ENCODE results near the gene SLC7A4. TPM values are rescaled to one million over a fixed set of nuclear protein-coding genes. Genes with fewer than 3 reads are reported as not detected.
A peak's percentile ranks its signal among the peaks of the same experiment; 100 is the strongest.

SLC7A4 gene
- total and polyA plus RNA-seq, 10 of the 15 experiments (the other 5 are each of a cell fraction or from before 2014, with no cell fraction given), result 0.06 to 0.25 (median 0.14) TPM; not detected in 6

GRCh38 chr22:21013657-21014201 is 18.6 kb downstream of the SLC7A4 start:
- Histone ChIP-seq H3K4me1 (ENCODE audit: control insufficient read depth, insufficient read depth, low read length) (peaks cover 7% of the 10 kb centered on the region), H3K4me2 (ENCODE audit: control insufficient read depth, insufficient read depth) (peak overlapping the region; percentile 76; the same call in 1 of the 2 replicates), H4K20me1 (ENCODE audit: control insufficient read depth, insufficient read depth) (no peaks in the 10 kb centered on the region), H3K9me3 (replicated peaks; ENCODE audit: control insufficient read depth, insufficient read depth, low read length) (no peaks in the 10 kb centered on the region), H3K27me3 (replicated peaks in 1 of 2; ENCODE audit: control insufficient read depth in 2 of 2, insufficient read depth in 2 of 2, low read length in 1 of 2) (no peaks in the 10 kb centered on the region; a peak in 2 of 4 replicates), H3K36me3 (ENCODE audit: control insufficient read depth in 2 of 2, insufficient read depth in 2 of 2, low read length in 1 of 2) (no peaks in the 10 kb centered on the region), H3K4me3 (peak overlapping the region; percentile 45), H3K27ac (ENCODE audit: control insufficient read depth, insufficient read depth) (no peak overlapping the region), H3K9ac (ENCODE audit: control insufficient read depth, insufficient read depth, low read length) (no peak overlapping the region), H2AFZ (ENCODE audit: control insufficient read depth, low read depth, low read length) (no peak overlapping the region; the same call in 1 of the 2 replicates), H3K79me2 (ENCODE audit: control insufficient read depth, insufficient read depth, low read length) (no peaks in the 10 kb centered on the region)
- CTCF ChIA-PET, result no interaction called here
- ATAC-seq (no peak; the same call in 2 of the 3 replicates), FAIRE-seq (no peak), DNase-seq (ENCODE audit: low read depth, low spot score) (no peak)
- WGBS (ENCODE audit: insufficient coverage, insufficient replicate concordance, low lambda C conversion rate, missing lambda C conversion rate), result 29% methylated on average over 23 of the region's 24 CpGs
- RAD21 ChIA-PET (ENCODE audit: unreplicated experiment), result no interaction called here
- SMC1A ChIA-PET (ENCODE audit: uncharacterized antibody, unreplicated experiment), result no interaction called here
- TF ChIP-seq NR2F1 (conservative IDR thresholded peaks at IDR 0.05) (no peak), GATAD2B (conservative IDR thresholded peaks at IDR 0.05; ENCODE audit: low read depth) (0 out of 2 replicates have a peak, but pooled peaks have one; percentile 20)
- POLR2A ChIA-PET, result interaction anchor here (1.3 kb wide), 1 partner anchor 11 kb away, joined by 4 read pairs; no protein-coding TSS in a partner anchor
- intact Hi-C loops (cut with micrococcal nuclease; ENCODE audit: unreplicated experiment) (no loop called here), in situ Hi-C loops (cut with MboI) (no loop called here)
- no TSS peak for BruUV-seq (replicated peaks)

- in situ Hi-C loops (cut with MboI), result no loop called here
- TF ChIP-seq SUZ12 (IDR thresholded peaks at IDR 0.05; ENCODE audit: unreplicated experiment), result no peak
- no peak for TF ChIP-seq BCLAF1 (IDR thresholded peaks at IDR 0.05)
- no peak for TF ChIP-seq ZNF207 (IDR thresholded peaks at IDR 0.05; ENCODE audit: borderline replicate concordance)
- no peak for TF ChIP-seq ATF3 (IDR thresholded peaks at IDR 0.05; ENCODE audit: borderline replicate concordance, extremely low read depth, low read depth, low read length)
- no peak for TF ChIP-seq E2F8 (IDR thresholded peaks at IDR 0.05; ENCODE audit: low read depth, partially characterized antibody)
- TF ChIP-seq BMI1 (IDR thresholded peaks at IDR 0.05; ENCODE audit: borderline replicate concordance), result no peak
Observed at GRCh38 chr22:21012446-21013407, 19.6 kb downstream of the SLC7A4 start.

More at GRCh38 chr22:21012446-21013407, 19.6 kb downstream of the SLC7A4 start:
- RAD21 ChIA-PET (ENCODE audit: unreplicated experiment), result no interaction called here
- Histone ChIP-seq H3K36me3 (ENCODE audit: control insufficient read depth in 2 of 2, insufficient read depth in 2 of 2, low read length in 1 of 2) (no peaks in the 10 kb centered on the region), H3K27me3 (replicated peaks in 1 of 2; ENCODE audit: control insufficient read depth in 2 of 2, insufficient read depth in 2 of 2, low read length in 1 of 2) (no peaks in the 10 kb centered on the region; a peak in 2 of 4 replicates), H3K4me2 (ENCODE audit: control insufficient read depth, insufficient read depth) (no peak overlapping the region), H4K20me1 (ENCODE audit: control insufficient read depth, insufficient read depth) (no peaks in the 10 kb centered on the region), H3K9ac (ENCODE audit: control insufficient read depth, insufficient read depth, low read length) (no peak overlapping the region), H3K79me2 (ENCODE audit: control insufficient read depth, insufficient read depth, low read length) (no peaks in the 10 kb centered on the region), H3K4me3 (no peak overlapping the region), H3K4me1 (ENCODE audit: control insufficient read depth, insufficient read depth, low read length) (peaks cover 7% of the 10 kb centered on the region), H3K27ac (ENCODE audit: control insufficient read depth, insufficient read depth) (no peak overlapping the region), H2AFZ (ENCODE audit: control insufficient read depth, low read depth, low read length) (no peak overlapping the region), H3K9me3 (replicated peaks; ENCODE audit: control insufficient read depth, insufficient read depth, low read length) (no peaks in the 10 kb centered on the region)
- no peak for ATAC-seq
- no TSS peak for BruUV-seq (replicated peaks)
- intact Hi-C loops (cut with micrococcal nuclease; ENCODE audit: unreplicated experiment), result no loop called here
- CTCF ChIA-PET, result interaction anchor here (0.8 kb wide), 1 partner anchor 9 kb away, joined by 3 read pairs; no protein-coding TSS in a partner anchor
- no peak for DNase-seq (ENCODE audit: low read depth, low spot score)
- FAIRE-seq, result no peak
- SMC1A ChIA-PET (ENCODE audit: uncharacterized antibody, unreplicated experiment), result no interaction called here
- POLR2A ChIA-PET, result interaction anchor here (1.3 kb wide), 1 partner anchor 10 kb away, joined by 4 read pairs; no protein-coding TSS in a partner anchor
- whole genome bisulfite sequencing (ENCODE audit: insufficient coverage, insufficient replicate concordance, low lambda C conversion rate, missing lambda C conversion rate), result 65% methylated on average over 14 of the region's 14 CpGs

All from GM12878 (cell line).